PC-3 (cell line): ENCODE measurements around the gene ART4.

ENCODE experiments used
- CTCF ChIP-seq: fragments of 300-600 bp; sonication (generic); conservative IDR thresholded peaks from 2 replicates; pipeline ENCODE4 v1.5.1; 2017; ENCODE audit warnings: antibody characterized with exemption, low read depth, mild to moderate bottlenecking, low read length
- EZH2 ChIP-seq: fragments of 300-600 bp; sonication (generic); IDR thresholded peaks from one replicate; pipeline ENCODE4 v1.6.1; 2017; ENCODE audit warnings: antibody characterized with exemption, mild to moderate bottlenecking, low read length; ENCODE audit not compliant: unreplicated experiment

GRCh38 chr12:14810167-14810952, 33.0 kb downstream of the ART4 start:
- TF ChIP-seq CTCF (no peak), EZH2 (no peak)
